Ovary (tissue), 3 donors: ENCODE measurements around the gene LEMD2.

Experiments used
- EP300 ChIP-seq: sonication (generic); formaldehyde crosslinking; IDR thresholded peaks from one replicate; pipeline ENCODE4 v1.6.1; 2017; ENCODE audit warnings: antibody characterized with exemption
- TF ChIP-seq, protein P1 (sequence below), 3 donors: fragments of 450-650 bp in 2 of 3; fragments of 200-600 bp in 1 of 3; IDR thresholded peaks; one replicate each; pipeline versions ENCODE4 v1.5.1 to v1.8.0; 2016 to 2022; ENCODE audit warnings: antibody characterized with exemption in 3 of 3, mild to moderate bottlenecking in 1 of 3
- donor health status: DM: no; HTN: no; CAD: no.

DNA sequence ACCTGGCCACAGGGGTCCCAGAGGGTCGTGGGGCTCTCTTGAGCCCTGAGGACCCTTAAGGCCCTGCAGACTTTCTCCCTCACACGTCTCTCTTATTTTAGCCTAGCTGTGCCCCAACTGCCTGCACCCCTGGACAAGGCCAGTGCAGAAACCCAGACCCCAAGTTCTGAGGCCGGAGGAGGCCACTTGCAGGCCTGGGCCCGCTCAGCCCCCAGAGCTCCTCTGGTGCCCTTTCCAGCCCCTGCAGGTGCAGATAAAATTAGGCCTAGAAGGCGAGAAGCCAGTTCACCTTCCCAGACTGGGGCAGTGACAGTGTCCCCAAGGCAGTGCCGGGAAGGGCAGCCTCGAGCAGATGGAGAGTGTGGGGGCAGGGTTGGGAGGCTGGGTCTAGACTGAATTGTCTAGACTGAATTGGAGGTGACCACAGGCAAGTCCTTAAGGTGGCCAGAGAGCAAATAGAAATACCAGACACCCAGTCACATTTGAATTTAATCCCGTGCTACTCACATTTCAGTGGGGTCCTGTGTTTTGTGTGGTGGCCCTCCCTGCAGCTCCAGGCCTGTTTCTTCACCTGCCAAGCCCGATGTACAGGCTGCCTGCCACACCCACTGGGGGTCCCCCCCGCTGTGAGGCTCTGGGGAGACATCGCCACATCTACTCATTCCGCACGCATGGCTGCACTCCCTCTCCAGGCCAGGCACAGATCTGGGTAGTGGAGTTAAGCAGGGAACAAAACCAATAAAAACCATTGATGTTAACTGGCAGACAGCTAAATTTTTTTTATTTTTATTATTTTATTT lies 33.7 kb downstream of the LEMD2 start:
- no peak for TF ChIP-seq EP300
- TF ChIP-seq, protein P1, sequence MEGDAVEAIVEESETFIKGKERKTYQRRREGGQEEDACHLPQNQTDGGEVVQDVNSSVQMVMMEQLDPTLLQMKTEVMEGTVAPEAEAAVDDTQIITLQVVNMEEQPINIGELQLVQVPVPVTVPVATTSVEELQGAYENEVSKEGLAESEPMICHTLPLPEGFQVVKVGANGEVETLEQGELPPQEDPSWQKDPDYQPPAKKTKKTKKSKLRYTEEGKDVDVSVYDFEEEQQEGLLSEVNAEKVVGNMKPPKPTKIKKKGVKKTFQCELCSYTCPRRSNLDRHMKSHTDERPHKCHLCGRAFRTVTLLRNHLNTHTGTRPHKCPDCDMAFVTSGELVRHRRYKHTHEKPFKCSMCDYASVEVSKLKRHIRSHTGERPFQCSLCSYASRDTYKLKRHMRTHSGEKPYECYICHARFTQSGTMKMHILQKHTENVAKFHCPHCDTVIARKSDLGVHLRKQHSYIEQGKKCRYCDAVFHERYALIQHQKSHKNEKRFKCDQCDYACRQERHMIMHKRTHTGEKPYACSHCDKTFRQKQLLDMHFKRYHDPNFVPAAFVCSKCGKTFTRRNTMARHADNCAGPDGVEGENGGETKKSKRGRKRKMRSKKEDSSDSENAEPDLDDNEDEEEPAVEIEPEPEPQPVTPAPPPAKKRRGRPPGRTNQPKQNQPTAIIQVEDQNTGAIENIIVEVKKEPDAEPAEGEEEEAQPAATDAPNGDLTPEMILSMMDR (IDR thresholded peaks at IDR 0.05): no peak
